22Rv1 (cell line): ENCODE measurements around the gene ORMDL3.

Experiments
- CTCF ChIP-seq: fragments of 450-650 bp; IDR thresholded peaks from 2 replicates; pipeline ENCODE4 v1.5.1; 2017; ENCODE audit warnings: mild to moderate bottlenecking
- ZFX ChIP-seq: fragments of 450-650 bp; IDR thresholded peaks from 2 replicates; pipeline ENCODE4 v1.6.1; 2017; ENCODE audit warnings: antibody characterized with exemption, borderline replicate concordance

- TF ChIP-seq CTCF, result no peak
- no peak for TF ChIP-seq ZFX
Measured at GRCh38 chr17:39903158-39903884, 24.1 kb downstream of the ORMDL3 start.
